Right lobe of liver (tissue), 6 donors: Measurements from ENCODE around the gene ZNF362. TPM values are rescaled to one million over a fixed set of nuclear protein-coding genes. Genes with fewer than 3 reads are reported as not detected.

Source experiments
- ATAC-seq, 4 donors: fragments of 200-7000 bp; cut with Tn5 transposase; one replicate each; pipeline ENCODE4 v1.9.1; 2020; ENCODE audit warnings: mild to moderate bottlenecking in 4 of 4, moderate library complexity in 4 of 4
- DNase-seq, 3 donors: peaks; one replicate each; pipeline ENCODE4 v3.0.0-alpha.2; 2020
- H3K27ac ChIP-seq, 3 donors: fragments of 200-600 bp; one replicate each; pipeline ENCODE4 v1.8.0; 2022
- H3K27me3 ChIP-seq, 2 donors: fragments of 200-600 bp; one replicate each; pipeline ENCODE4 v1.8.0; 2022
- H3K36me3 ChIP-seq, 4 donors: fragments of 200-600 bp; sonication (generic) in 1 of 4; one replicate each; pipeline versions ENCODE4 v1.5.1 to v1.8.0; 2017 to 2022; ENCODE audit warnings: control low read depth in 1 of 4
- H3K4me1 ChIP-seq, 4 donors: fragments of 200-600 bp; sonication (generic) in 1 of 4; one replicate each; pipeline versions ENCODE4 v1.5.1 to v1.8.0; 2017 to 2022; ENCODE audit warnings: control low read depth in 1 of 4
- H3K4me3 ChIP-seq, 3 donors: fragments of 200-600 bp; one replicate each; pipeline ENCODE4 v1.8.0; 2022
- H3K9me3 ChIP-seq, 4 donors: fragments of 200-600 bp; sonication (generic) in 1 of 4; one replicate each; pipeline versions ENCODE4 v1.5.1 to v1.8.0; 2017 to 2022; ENCODE audit warnings: control low read depth in 1 of 4
- POLR2A ChIP-seq: fragments of 450-650 bp; IDR thresholded peaks from one replicate; pipeline ENCODE4 v1.6.1; 2017; ENCODE audit warnings: antibody characterized with exemption, mild to moderate bottlenecking
- WGBS: methylation state at CpG from one replicate; pipeline ENCODE4 v1.1.6; 2018; ENCODE audit warnings: low coverage, low lambda C conversion rate; ENCODE audit not compliant: insufficient coverage; ENCODE audit errors: missing lambda C conversion rate; 5-methylcytosine and 5-hydroxymethylcytosine counted together
- intact Hi-C, 2 donors: fragments of 100-400 bp; cut with DNase I; formaldehyde crosslinking; loops; one replicate each; pipeline versions ENCODE4 v1.11.2 to v1.14.1; 2022
- total RNA-seq, 6 experiments: library from RNA; depleted of rRNA in 2 of 6; stranded (reverse); fragments of >200 nt in 2 of 6; fragmentation: NEBNext Ultra II Directional in 3 of 6; extraction: Animal tissue kit (Norgen Biotek cat#: 25700) in 3 of 6; gene quantifications; one replicate each; pipeline versions ENCODE4 v1.1.0 to v1.2.4, GENCODE V29; 2016 to 2023
- TF ChIP-seq, protein P1 (sequence below), 4 donors: fragments of 200-600 bp in 3 of 4; fragments of 450-650 bp in 1 of 4; IDR thresholded peaks; one replicate each; pipeline versions ENCODE4 v1.5.1 to v1.8.0; 2016 to 2022; ENCODE audit warnings: antibody characterized with exemption in 4 of 4, mild to moderate bottlenecking in 2 of 4
- donor health status: DM: no; HTN: yes; CAD: no.
- donor health status: DM: no; HTN: no; CAD: no.
- donor health status: DM: no; HTN: no; CAD: no.
- donor health status: DM: no; HTN: yes; CAD: no.
- donor health status: DM: no; HTN: yes; CAD: no.

ZNF362 gene
- total RNA-seq, 6 experiments from 2014 or later, result 3.4 to 8.4 (median 7.0) TPM

DNA sequence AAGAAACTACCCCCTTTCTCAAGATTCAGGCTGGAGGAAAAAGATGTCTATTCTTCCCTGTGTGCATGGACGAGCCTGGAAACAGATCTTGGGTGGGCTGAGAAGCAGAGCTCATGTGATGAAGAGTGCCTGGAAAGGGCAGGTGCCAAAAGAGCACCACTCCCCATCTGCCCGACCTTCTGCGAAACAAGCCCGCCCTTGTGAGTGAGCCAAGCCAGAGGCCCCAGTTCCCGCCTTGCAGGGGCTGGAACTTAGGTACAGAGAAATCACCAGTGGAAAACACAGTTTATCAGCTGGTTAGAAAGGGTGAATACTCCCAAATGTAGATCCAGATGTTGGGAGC lies 91.3 kb downstream of the ZNF362 start:
- Histone ChIP-seq H3K27ac (peak overlapping the region; percentile 97), H3K27me3 (no peaks in the 10 kb centered on the region), H3K4me1 (peaks cover 0 to 58% (median 22%) of the 10 kb centered on the region in 4 donors), H3K36me3 (peaks cover 0 to 3% (median 0%) of the 10 kb centered on the region in 4 donors), H3K9me3 (no peaks in the 10 kb centered on the region), H3K4me3 (peak overlapping the region; percentile 85 to 90 (median 87))
- 31% methylated on average over 5 of the region's 5 CpGs for WGBS
- peak; percentile 1 to 28 (median 3) for ATAC-seq
- TF ChIP-seq, protein P1, sequence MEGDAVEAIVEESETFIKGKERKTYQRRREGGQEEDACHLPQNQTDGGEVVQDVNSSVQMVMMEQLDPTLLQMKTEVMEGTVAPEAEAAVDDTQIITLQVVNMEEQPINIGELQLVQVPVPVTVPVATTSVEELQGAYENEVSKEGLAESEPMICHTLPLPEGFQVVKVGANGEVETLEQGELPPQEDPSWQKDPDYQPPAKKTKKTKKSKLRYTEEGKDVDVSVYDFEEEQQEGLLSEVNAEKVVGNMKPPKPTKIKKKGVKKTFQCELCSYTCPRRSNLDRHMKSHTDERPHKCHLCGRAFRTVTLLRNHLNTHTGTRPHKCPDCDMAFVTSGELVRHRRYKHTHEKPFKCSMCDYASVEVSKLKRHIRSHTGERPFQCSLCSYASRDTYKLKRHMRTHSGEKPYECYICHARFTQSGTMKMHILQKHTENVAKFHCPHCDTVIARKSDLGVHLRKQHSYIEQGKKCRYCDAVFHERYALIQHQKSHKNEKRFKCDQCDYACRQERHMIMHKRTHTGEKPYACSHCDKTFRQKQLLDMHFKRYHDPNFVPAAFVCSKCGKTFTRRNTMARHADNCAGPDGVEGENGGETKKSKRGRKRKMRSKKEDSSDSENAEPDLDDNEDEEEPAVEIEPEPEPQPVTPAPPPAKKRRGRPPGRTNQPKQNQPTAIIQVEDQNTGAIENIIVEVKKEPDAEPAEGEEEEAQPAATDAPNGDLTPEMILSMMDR (IDR thresholded peaks at IDR 0.05), result no peak
- TF ChIP-seq POLR2A, result no peak
- intact Hi-C loops, result no loop called here
- DNase-seq, result peak in 2 of 3 donors; percentile 47 to 66

DNA sequence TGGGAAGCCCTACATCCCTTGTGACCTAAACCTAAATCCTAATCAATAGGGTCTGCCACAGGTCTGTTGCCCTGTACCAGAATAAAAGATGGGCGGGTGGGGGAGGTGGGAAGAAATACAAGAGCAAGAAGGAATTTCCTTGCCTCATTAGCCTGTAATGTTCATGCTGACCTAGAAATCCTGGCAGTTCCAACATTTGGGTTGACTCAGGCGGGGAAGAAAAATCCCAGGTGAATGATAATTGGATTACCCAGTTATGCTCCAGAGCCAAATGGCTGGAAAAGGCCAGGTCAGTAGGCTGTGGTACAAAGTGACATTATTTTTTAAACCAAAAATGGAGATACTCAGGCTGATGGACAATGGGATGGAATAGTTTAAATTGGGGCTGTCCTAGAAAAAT lies 91.9 kb downstream of the ZNF362 start:
- peak overlapping the region; percentile 85 to 90 (median 87) for H3K4me3 ChIP-seq
- peaks cover 0 to 53% (median 20%) of the 10 kb centered on the region in 4 donors for H3K4me1 ChIP-seq
- intact Hi-C loops, result no loop called here
- peak overlapping the region; percentile 97 for H3K27ac ChIP-seq
- no peaks in the 10 kb centered on the region for H3K27me3 ChIP-seq
- H3K9me3 ChIP-seq, result no peaks in the 10 kb centered on the region
- WGBS, result 16% methylated on average over 2 of the region's 2 CpGs
- TF ChIP-seq POLR2A, result no peak
- TF ChIP-seq, protein P1 (IDR thresholded peaks at IDR 0.05), result no peak
- DNase-seq (no peak), ATAC-seq (no peak)
- no peaks in the 10 kb centered on the region for H3K36me3 ChIP-seq

DNA sequence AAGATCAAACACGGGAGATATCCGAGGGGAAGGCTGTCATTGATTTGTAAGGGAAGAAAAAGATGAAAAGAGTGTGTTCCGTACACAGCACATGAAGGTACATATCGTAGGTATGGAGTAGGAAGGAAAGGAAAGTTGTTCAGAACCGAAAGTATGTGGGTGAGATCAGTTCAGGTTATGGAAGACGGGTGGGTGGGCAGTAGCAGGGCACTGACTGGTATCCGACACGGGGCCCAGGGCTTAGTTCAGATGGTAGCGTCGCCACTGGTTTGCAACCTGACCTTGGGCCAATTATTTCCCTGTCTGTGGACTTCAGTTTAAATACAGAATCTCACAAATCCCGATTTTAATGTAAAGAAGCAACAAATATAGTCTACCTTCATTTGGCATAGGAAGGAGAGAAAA lies 92.4 kb downstream of the ZNF362 start:
- H3K4me1 ChIP-seq, result peaks cover 0 to 48% (median 17%) of the 10 kb centered on the region in 4 donors
- peak overlapping the region; percentile 97 for H3K27ac ChIP-seq
- peak; percentile 7 to 21 (median 14) for ATAC-seq

DNA sequence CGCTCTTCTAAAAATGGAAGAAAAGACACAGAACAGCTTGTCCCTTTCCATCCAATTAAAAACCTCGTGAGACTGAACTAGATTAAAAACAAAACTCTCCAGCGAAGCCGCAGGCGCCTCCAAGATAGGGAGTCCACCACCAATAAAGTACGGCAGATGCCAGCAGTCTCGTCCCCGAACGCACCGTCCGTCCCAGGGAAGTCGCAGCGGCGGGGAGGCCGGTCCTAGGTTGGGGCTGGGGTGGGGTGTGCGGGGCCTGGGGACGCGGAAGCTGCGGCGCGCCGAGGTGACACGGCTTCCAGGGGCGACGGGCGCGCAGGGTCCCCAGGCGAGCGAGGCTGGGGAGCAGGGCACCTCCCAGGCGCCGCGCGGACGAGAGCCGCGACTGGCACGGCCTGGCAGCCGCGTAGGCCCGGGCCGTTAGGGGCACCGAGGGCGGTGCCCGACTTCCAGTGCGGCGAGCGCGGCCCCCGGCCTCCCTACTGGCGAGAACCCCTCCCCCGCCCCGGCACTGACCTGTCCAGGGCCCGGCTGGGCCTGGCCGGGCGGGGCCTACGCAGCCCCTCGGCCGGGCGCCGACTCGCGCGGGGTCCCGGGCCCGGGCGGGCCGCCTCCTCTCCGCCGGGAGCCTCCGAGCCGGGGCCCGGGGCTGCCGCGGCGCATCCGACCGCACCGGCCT lies 92.9 kb downstream of the ZNF362 start:
- no peaks in the 10 kb centered on the region for H3K27me3 ChIP-seq
- H3K4me1 ChIP-seq, result peaks cover 0 to 42% (median 12%) of the 10 kb centered on the region in 4 donors
- peak; percentile 1 to 35 (median 28) for ATAC-seq
- intact Hi-C loops, result no loop called here
- WGBS, result 0% methylated on average over 15 of the region's 78 CpGs
- no peaks in the 10 kb centered on the region for H3K36me3 ChIP-seq
- peak overlapping the region; percentile 85 to 90 (median 87) for H3K4me3 ChIP-seq
- peak; percentile 71 to 81 (median 76) for DNase-seq
- TF ChIP-seq POLR2A, result peak; percentile 15
- TF ChIP-seq, protein P1 (IDR thresholded peaks at IDR 0.05), result no peak
- no peaks in the 10 kb centered on the region for H3K9me3 ChIP-seq
- H3K27ac ChIP-seq, result peak overlapping the region; percentile 97

More for the DNA sequence above, 92.4 kb downstream of the ZNF362 start:
- TF ChIP-seq POLR2A, result peak; percentile 10
- TF ChIP-seq, protein P1 (IDR thresholded peaks at IDR 0.05), result no peak
- intact Hi-C loops, result no loop called here
- Histone ChIP-seq H3K27me3 (no peaks in the 10 kb centered on the region), H3K36me3 (no peaks in the 10 kb centered on the region), H3K9me3 (no peaks in the 10 kb centered on the region), H3K4me3 (peak overlapping the region; percentile 85 to 90 (median 87))
- 1% methylated on average over 11 of the region's 11 CpGs for WGBS
- no peak for DNase-seq
